ENCODE data around the gene SNN. TPM values are rescaled to one million over a fixed set of nuclear protein-coding genes. Genes with fewer than 3 reads are reported as not detected.

SNN gene
- total and polyA plus RNA-seq, 2 of the 4 experiments (the other 2 are of a cell fraction) = 10.0 to 13.0 TPM

- no peak overlapping the region for H2BK5ac ChIP-seq (ENCODE audit: low read depth, low read length, poor library complexity, severe bottlenecking)
- intact Hi-C loops (cut with micrococcal nuclease) (no loop called here), dilution Hi-C loops (cut with HindIII; ENCODE audit: low sequenced_read_pairs, unreplicated experiment) (no loop called here), in situ Hi-C loops (cut with MboI; ENCODE audit: low sequenced_read_pairs) (no loop called here)
- H2AK9ac ChIP-seq (replicated peaks; ENCODE audit: low read depth, low read length, poor library complexity) = no peak overlapping the region
- H3K4ac ChIP-seq (ENCODE audit: low read depth, low read length) = no peak overlapping the region
- no peak overlapping the region for H3K18ac ChIP-seq (ENCODE audit: low read depth, low read length)
- H4K5ac ChIP-seq (ENCODE audit: low read depth, low read length) = no peak overlapping the region
- peaks cover 32 to 55% of the 10 kb centered on the region in 2 experiments for H3K79me1 ChIP-seq (ENCODE audit: low read depth in 1 of 2, low read length in 2 of 2)
- peaks cover 12% of the 10 kb centered on the region for H3K9me1 ChIP-seq (ENCODE audit: insufficient read depth, low read length)
- no peak overlapping the region for H3K4me2 ChIP-seq (ENCODE audit: low read depth, low read length)
- H3K56ac ChIP-seq (ENCODE audit: extremely low read depth, insufficient read depth, low read length) = no peak overlapping the region
- no CpG with 5 or more reads among the region's 4 CpGs for WGBS, 2 experiments (ENCODE audit: extremely low coverage in 2 of 2, insufficient read length in 1 of 2)
- no peak overlapping the region for H2AK5ac ChIP-seq (ENCODE audit: low read depth, low read length)
- DNase-seq (no peak), ATAC-seq (ENCODE audit: low read depth) (no peak)
- no peak overlapping the region for H2BK15ac ChIP-seq (ENCODE audit: low read depth, low read length)
- no peak overlapping the region for H2BK20ac ChIP-seq (ENCODE audit: low read depth, low read length)
- no peak overlapping the region for H3K9ac ChIP-seq (ENCODE audit: low read depth, low read length)
- peaks cover 4% of the 10 kb centered on the region; the same call in 1 of the 2 replicates for H3K4me1 ChIP-seq (ENCODE audit: control insufficient read depth, insufficient read depth, low read length)
- no peak overlapping the region for H4K8ac ChIP-seq (ENCODE audit: low read depth in 2 of 2, low read length in 2 of 2)
- no peak overlapping the region for H3K14ac ChIP-seq (replicated peaks; ENCODE audit: low read depth, low read length)
- ChIA-PET CTCF (interaction anchor here (1.4 kb wide), 1 partner anchor 311 kb away, joined by 6 read pairs; no protein-coding TSS in a partner anchor), POLR2A (ENCODE audit: unreplicated experiment) (no interaction called here)
- peaks cover 9% of the 10 kb centered on the region; the same call in 1 of the 2 replicates for H4K20me1 ChIP-seq (ENCODE audit: insufficient read depth, low read length)
- H3K27ac ChIP-seq (ENCODE audit: insufficient read depth, low read length) = no peak overlapping the region
- H3K27me3 ChIP-seq (ENCODE audit: control insufficient read depth, insufficient read depth, low read length) = no peaks in the 10 kb centered on the region
- H2AFZ ChIP-seq (replicated peaks; ENCODE audit: low read length, poor library complexity) = no peak overlapping the region
- H4K91ac ChIP-seq (ENCODE audit: insufficient read depth, low read depth, low read length) = no peak overlapping the region
- H3K4me3 ChIP-seq (ENCODE audit: insufficient read depth, low read depth, low read length) = no peak overlapping the region
- BruUV-seq (replicated peaks) = no TSS peak
- no peak overlapping the region for H2BK120ac ChIP-seq (ENCODE audit: low read depth, low read length)
- TF ChIP-seq RCOR1 (IDR thresholded peaks at IDR 0.05; ENCODE audit: insufficient replicate concordance, low read length) (no peak), BHLHE40 (IDR thresholded peaks at IDR 0.05; ENCODE audit: low read depth, low read length) (no peak), FOS (IDR thresholded peaks at IDR 0.05; ENCODE audit: low read depth, low read length) (no peak), RFX5 (IDR thresholded peaks at IDR 0.05; ENCODE audit: low read depth, low read length) (no peak), MAFK (IDR thresholded peaks at IDR 0.05; ENCODE audit: low read depth, low read length) (no peak), NFE2L2 (IDR thresholded peaks at IDR 0.05; ENCODE audit: low read depth, low read length) (no peak), USF2 (IDR thresholded peaks at IDR 0.05; ENCODE audit: low read depth, low read length) (no peak)
- peaks cover 13% of the 10 kb centered on the region for H3K36me3 ChIP-seq (ENCODE audit: control insufficient read depth, insufficient read depth, low read length)
- H3K9me3 ChIP-seq (ENCODE audit: control insufficient read depth, insufficient read depth, low read length) = no peaks in the 10 kb centered on the region
- no peak overlapping the region for H3K23ac ChIP-seq (ENCODE audit: low read depth, low read length)
These were observed 39.5 kb downstream of the SNN start for GRCh38 chr16:11707679-11708197.
